Endothelial cell of umbilical vein (primary cell): Measurements from ENCODE around the gene TNFRSF8. TPM values are rescaled to one million over a fixed set of nuclear protein-coding genes. Genes with fewer than 3 reads are reported as not detected.
"Not testable (repeated sequence)": the region's sequence is repeated elsewhere in the genome, so short reads cannot be mapped to it uniquely, and the experiment has no call there.

Experiments
- BruUV-seq: library from RNA; stranded (reverse); fragments of 400-500 nt; replicated peaks from 2 replicates; lab custom pipeline; 2021; lab: Mats Ljungman, UMichigan
- CTCF ChIA-PET: fragments of 300-600, 350-600 bp; sonication (Branson Sonifier 250); formaldehyde crosslinking; loops from one replicate; lab custom pipeline; 2021; ENCODE audit warnings: antibody characterized with exemption, inconsistent platforms; lab: Charles Lee
- POLR2A ChIA-PET: fragments of 300-600, 350-600 bp; sonication (Branson Sonifier 250); formaldehyde crosslinking; loops from one replicate; lab custom pipeline; 2021; ENCODE audit warnings: antibody characterized with exemption, inconsistent platforms; lab: Charles Lee
- DNase-seq: peaks from one replicate; pipeline ENCODE4 v3.0.0-alpha.2; 2011; ENCODE audit warnings: low read depth, low spot score
- FAIRE-seq: peaks from 2 replicates; lab custom pipeline; 2011; peaks lifted over from hg19 to GRCh38; lab: Jason Lieb, UNC
- H2AFZ ChIP-seq: 2 replicates; pipeline ENCODE4 v1.6.0; 2012; ENCODE audit warnings: low read depth, low read length, control low read depth, inconsistent platforms
- H3K27ac ChIP-seq: 2 replicates; pipeline ENCODE4 v1.5.1; 2011; ENCODE audit warnings: low read depth, mild to moderate bottlenecking, control low read depth, low read length, moderate library complexity; ENCODE audit not compliant: insufficient read depth
- H3K27me3 ChIP-seq, 2 experiments: 2 replicates each; pipeline versions ENCODE4 v1.6.0 to v1.6.1; 2011; ENCODE audit warnings: low read length in 2 of 2, mixed read lengths in 1 of 2; ENCODE audit not compliant: control insufficient read depth in 2 of 2, insufficient read depth in 2 of 2
- H3K36me3 ChIP-seq, 2 experiments: 2 replicates in 1 of 2; 3 replicates in 1 of 2; pipeline ENCODE4 v1.5.1; 2011; ENCODE audit warnings: low read length in 2 of 2, mild to moderate bottlenecking in 1 of 2, moderate library complexity in 1 of 2; ENCODE audit not compliant: control insufficient read depth in 2 of 2, insufficient read depth in 2 of 2; ENCODE audit errors: extremely low read depth in 1 of 2
- H3K4me1 ChIP-seq: 3 replicates; pipeline ENCODE4 v1.5.1; 2011; ENCODE audit warnings: mild to moderate bottlenecking, low read length; ENCODE audit not compliant: control insufficient read depth, insufficient read depth; ENCODE audit errors: extremely low read depth
- H3K4me2 ChIP-seq: 2 replicates; pipeline ENCODE4 v1.6.1; 2011; ENCODE audit warnings: low read length, control low read depth, mixed read lengths; ENCODE audit not compliant: insufficient read depth
- H3K4me3 ChIP-seq, 3 experiments: fragments of 200-600 bp in 1 of 3; sonication (generic), shearing (Covaris generic) in 1 of 3; replicated peaks in 1 of 3; 2 replicates each; pipeline ENCODE4 v1.5.1; 2011 to 2016; ENCODE audit warnings: control low read depth in 3 of 3, low read length in 3 of 3, mild to moderate bottlenecking in 2 of 3, inconsistent platforms in 1 of 3, low read depth in 1 of 3, moderate library complexity in 1 of 3; ENCODE audit not compliant: insufficient read depth in 1 of 3
- H3K79me2 ChIP-seq: 2 replicates; pipeline ENCODE4 v1.6.0; 2012; ENCODE audit warnings: low read length, inconsistent platforms; ENCODE audit not compliant: control insufficient read depth, insufficient read depth
- H3K9ac ChIP-seq: replicated peaks from 2 replicates; pipeline ENCODE3; 2011; ENCODE audit warnings: low read length, control low read depth; ENCODE audit not compliant: insufficient read depth; ENCODE audit errors: extremely low read depth
- H3K9me1 ChIP-seq: replicated peaks from 3 replicates; pipeline ENCODE4 v1.6.0; 2011; ENCODE audit warnings: mild to moderate bottlenecking, low read length; ENCODE audit not compliant: control insufficient read depth, insufficient read depth; ENCODE audit errors: extremely low read depth
- H3K9me3 ChIP-seq: replicated peaks from 2 replicates; pipeline ENCODE4 v1.5.1; 2012; ENCODE audit warnings: low read length, inconsistent platforms; ENCODE audit not compliant: control insufficient read depth, insufficient read depth
- H4K20me1 ChIP-seq: replicated peaks from 2 replicates; pipeline ENCODE3; 2011; ENCODE audit warnings: mild to moderate bottlenecking, low read length; ENCODE audit not compliant: control insufficient read depth, insufficient read depth; ENCODE audit errors: extremely low read depth
- CTCF ChIP-seq, 2 donors: IDR thresholded peaks; 1 replicate in 1 of 2; 2 replicates in 1 of 2; pipeline ENCODE4 v1.5.1; 2011; ENCODE audit warnings: low read length in 2 of 2, mild to moderate bottlenecking in 2 of 2, moderate library complexity in 2 of 2, control low read depth in 1 of 2, inconsistent platforms in 1 of 2, low read depth in 1 of 2; ENCODE audit not compliant: insufficient read depth in 1 of 2; ENCODE audit errors: extremely low read depth in 1 of 2
- FOS ChIP-seq: IDR thresholded peaks from 2 replicates; pipeline ENCODE4 v1.6.1; 2011; ENCODE audit warnings: mild to moderate bottlenecking, low read length, moderate library complexity, borderline replicate concordance; ENCODE audit not compliant: insufficient read depth
- GATA2 ChIP-seq: IDR thresholded peaks from 2 replicates; pipeline ENCODE4 v1.7.0; 2011; ENCODE audit warnings: low read depth, mild to moderate bottlenecking, moderate library complexity, mixed read lengths, low read length; ENCODE audit not compliant: insufficient read length, insufficient read depth
- JUN ChIP-seq: IDR thresholded peaks from 2 replicates; pipeline ENCODE4 v1.6.1; 2011; ENCODE audit warnings: borderline replicate concordance, low read depth; ENCODE audit not compliant: insufficient read length, insufficient read depth
- MYC ChIP-seq: IDR thresholded peaks from one replicate; pipeline ENCODE4 v1.6.1; 2011; ENCODE audit warnings: mild to moderate bottlenecking, low read depth, low read length
- POLR2AphosphoS5 ChIP-seq: IDR thresholded peaks from 2 replicates; pipeline ENCODE4 v1.6.1; 2012; ENCODE audit warnings: low read depth, mild to moderate bottlenecking, control low read depth, low read length, moderate library complexity; ENCODE audit not compliant: insufficient read depth
- dilution Hi-C: fragments of 300-500 bp; cut with MboI; formaldehyde crosslinking; loops from one replicate; pipeline ENCODE4 v1.15.0; 2019; ENCODE audit warnings: low sequenced_read_pairs; ENCODE audit not compliant: extremely low pct_ligation_motif_present
- intact Hi-C: fragments of 100-400 bp; cut with micrococcal nuclease; formaldehyde crosslinking; loops from one replicate; pipeline ENCODE4 v1.10.0; 2022
- polyA plus RNA-seq, 4 experiments: library from polyadenylated mRNA; depleted of rRNA in 3 of 4; stranded (reverse) in 3 of 4; unstranded in 1 of 4; fragments of >200 nt; gene quantifications; 2 replicates each; pipeline versions ENCODE4 v1.2.1 to v1.2.3, GENCODE V29; 2011 to 2012; ENCODE audit warnings: missing spikeins in 1 of 4
- total RNA-seq: library from RNA; stranded (reverse); gene quantifications from 2 replicates; pipeline ENCODE4 v1.2.3, GENCODE V29; 2021
- TF ChIP-seq, protein P1 (sequence below): IDR thresholded peaks from 2 replicates; pipeline ENCODE4 v1.6.1; 2011; ENCODE audit not compliant: insufficient read depth, insufficient read length

TNFRSF8 gene
- total and polyA plus RNA-seq, 2 donors (not counting 3 experiments of a cell fraction or from before 2014, with no cell fraction given): 0.47 TPM; not detected in 1

- no peak overlapping the region for H2AFZ ChIP-seq
- no peak overlapping the region for H3K4me3 ChIP-seq
- CTCF ChIA-PET: interaction anchor here (2.2 kb wide), 1 partner anchor 25 kb away, joined by 9 read pairs; no protein-coding TSS in a partner anchor
- dilution Hi-C loops (no loop called here), intact Hi-C loops (no loop called here)
- no peaks in the 10 kb centered on the region for H3K79me2 ChIP-seq
- TF ChIP-seq, protein P1, sequence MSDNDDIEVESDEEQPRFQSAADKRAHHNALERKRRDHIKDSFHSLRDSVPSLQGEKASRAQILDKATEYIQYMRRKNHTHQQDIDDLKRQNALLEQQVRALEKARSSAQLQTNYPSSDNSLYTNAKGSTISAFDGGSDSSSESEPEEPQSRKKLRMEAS: no peak
- TF ChIP-seq JUN (no peak), MYC (no peak), POLR2AphosphoS5 (no peak), CTCF (IDR thresholded peaks at IDR 0.05; ENCODE audit: extremely low read depth in 1 of 2, insufficient read depth in 1 of 2, low read depth in 1 of 2, low read length in 2 of 2) (no peak), GATA2 (no peak), FOS (no peak)
- BruUV-seq: no TSS peak
- no peaks in the 10 kb centered on the region for H3K4me1 ChIP-seq
- no peaks in the 10 kb centered on the region for H3K36me3 ChIP-seq
- no peaks in the 10 kb centered on the region for H3K9me3 ChIP-seq
- DNase-seq: no peak
- no peak for FAIRE-seq
- POLR2A ChIA-PET: no interaction called here
- no peaks in the 10 kb centered on the region for H4K20me1 ChIP-seq
- H3K4me2 ChIP-seq: no peak overlapping the region
- H3K9ac ChIP-seq: no peak overlapping the region
- H3K27me3 ChIP-seq: no peaks in the 10 kb centered on the region
- no peaks in the 10 kb centered on the region for H3K9me1 ChIP-seq
- no peak overlapping the region for H3K27ac ChIP-seq
Measured at GRCh38 chr1:12100071-12100470, 37.0 kb downstream of the TNFRSF8 start.

GRCh38 chr1:12101120-12101519, 38.0 kb downstream of the TNFRSF8 start:
- H4K20me1 ChIP-seq, H3K9me3 ChIP-seq, H3K4me3 ChIP-seq, H3K27ac ChIP-seq, BruUV-seq, DNase-seq, intact Hi-C loops, POLR2A ChIA-PET, H3K4me1 ChIP-seq, H3K79me2 ChIP-seq, H3K9ac ChIP-seq, H3K27me3 ChIP-seq, H3K36me3 ChIP-seq, dilution Hi-C loops, H3K4me2 ChIP-seq, H3K9me1 ChIP-seq, FAIRE-seq, H2AFZ ChIP-seq: not testable (repeated sequence)
- CTCF ChIA-PET: interaction anchor here (2.2 kb wide), 1 partner anchor 24 kb away, joined by 9 read pairs; no protein-coding TSS in a partner anchor
